GM10266 (cell line): ENCODE results near the gene OPRM1.
"Not testable (repeated sequence)": the region's sequence is repeated elsewhere in the genome, so short reads cannot be mapped to it uniquely, and the experiment has no call there.

Experiments
- DNase-seq: peaks from one replicate; pipeline ENCODE4 v3.0.0; 2012; ENCODE audit errors: extremely low spot score
- CTCF ChIP-seq: IDR thresholded peaks from 2 replicates; pipeline ENCODE4 v1.5.1; 2012; ENCODE audit warnings: mild to moderate bottlenecking, low read depth; ENCODE audit not compliant: control insufficient read depth, insufficient read depth; ENCODE audit errors: missing control alignments

Gene OPRM1

GRCh38 chr6:154161689-154162088, 122.6 kb downstream of the OPRM1 start:
- peak; percentile 18 for DNase-seq

GRCh38 chr6:154164397-154164796, 125.4 kb downstream of the OPRM1 start:
- DNase-seq, result no peak
- TF ChIP-seq CTCF, result no peak

More at GRCh38 chr6:154161689-154162088, 122.6 kb downstream of the OPRM1 start:
- no peak for TF ChIP-seq CTCF

- TF ChIP-seq CTCF, result no peak
- no peak for DNase-seq
These were observed 126.4 kb downstream of the OPRM1 start for GRCh38 chr6:154165478-154165877.

GRCh38 chr6:154166140-154166539, 127.1 kb downstream of the OPRM1 start:
- DNase-seq, result no peak
- TF ChIP-seq CTCF, result peak; percentile 10

GRCh38 chr6:154167126-154167525, 128.1 kb downstream of the OPRM1 start:
- no peak for DNase-seq
- TF ChIP-seq CTCF, result no peak

- TF ChIP-seq CTCF, result no peak
- DNase-seq, result no peak
These were observed 130.3 kb downstream of the OPRM1 start for GRCh38 chr6:154169193-154169847.

GRCh38 chr6:154170106-154170505, 131.1 kb downstream of the OPRM1 start:
- TF ChIP-seq CTCF, result no peak

GRCh38 chr6:154172393-154172792, 133.4 kb downstream of the OPRM1 start:
- not testable (repeated sequence) for DNase-seq

More at GRCh38 chr6:154170106-154170505, 131.1 kb downstream of the OPRM1 start:
- DNase-seq, result no peak
